ENCODE results near the gene RAPGEF1.

- TF ChIP-seq CTCF (IDR thresholded peaks at IDR 0.05; ENCODE audit: poor library complexity) (no peak), EZH2 (IDR thresholded peaks at IDR 0.05; ENCODE audit: borderline replicate concordance) (no peak)
Observed at GRCh38 chr9:131656356-131657036, 83.4 kb downstream of the RAPGEF1 start.

Data from hepatocyte (in vitro differentiated cells).